SK-N-MC (cell line): ENCODE results near the gene PFKFB3.
"Not testable (repeated sequence)": the region's sequence is repeated elsewhere in the genome, so short reads cannot be mapped to it uniquely, and the experiment has no call there.

ENCODE experiments used
- DNase-seq: peaks from one replicate; pipeline ENCODE4 v3.0.0-alpha.2; 2011; ENCODE audit warnings: low read depth, low spot score
- H3K27ac ChIP-seq: fragments of 200-600 bp; sonication (generic); 2 replicates; pipeline ENCODE4 v1.5.1; 2016; ENCODE audit warnings: mixed run types
- H3K36me3 ChIP-seq: fragments of 200-600 bp; sonication (generic); 2 replicates; pipeline ENCODE4 v1.6.1; 2017; ENCODE audit warnings: antibody characterized with exemption, low read length, mixed read lengths; ENCODE audit not compliant: insufficient read depth
- H3K4me3 ChIP-seq: fragments of 200-600 bp; sonication (generic); 2 replicates; pipeline ENCODE4 v1.5.1; 2016
- H3K9ac ChIP-seq: fragments of 200-600 bp; sonication (generic); 2 replicates; pipeline ENCODE4 v1.8.0; 2017; ENCODE audit warnings: mixed run types, mixed read lengths; ENCODE audit not compliant: insufficient read length
- H3K9me3 ChIP-seq: fragments of 200-600 bp; sonication (generic); 2 replicates; pipeline ENCODE4 v1.6.1; 2017; ENCODE audit warnings: low read depth, mild to moderate bottlenecking, antibody characterized with exemption, low read length, moderate library complexity, mixed read lengths
- EZH2 ChIP-seq: fragments of 200-600 bp; sonication (generic); IDR thresholded peaks from one replicate; pipeline ENCODE4 v1.6.1; 2017; ENCODE audit warnings: antibody characterized with exemption
- FOXP2 ChIP-seq: optimal IDR thresholded peaks from 2 replicates; pipeline ENCODE3; 2011; ENCODE audit warnings: mild to moderate bottlenecking, moderate library complexity; ENCODE audit not compliant: insufficient read depth; ENCODE audit errors: extremely low read length, control extremely low read depth
- POLR2AphosphoS5 ChIP-seq: IDR thresholded peaks from 2 replicates; pipeline ENCODE4 v1.6.1; 2012; ENCODE audit warnings: mild to moderate bottlenecking, low read depth, low read length, borderline replicate concordance

PFKFB3 gene

DNA sequence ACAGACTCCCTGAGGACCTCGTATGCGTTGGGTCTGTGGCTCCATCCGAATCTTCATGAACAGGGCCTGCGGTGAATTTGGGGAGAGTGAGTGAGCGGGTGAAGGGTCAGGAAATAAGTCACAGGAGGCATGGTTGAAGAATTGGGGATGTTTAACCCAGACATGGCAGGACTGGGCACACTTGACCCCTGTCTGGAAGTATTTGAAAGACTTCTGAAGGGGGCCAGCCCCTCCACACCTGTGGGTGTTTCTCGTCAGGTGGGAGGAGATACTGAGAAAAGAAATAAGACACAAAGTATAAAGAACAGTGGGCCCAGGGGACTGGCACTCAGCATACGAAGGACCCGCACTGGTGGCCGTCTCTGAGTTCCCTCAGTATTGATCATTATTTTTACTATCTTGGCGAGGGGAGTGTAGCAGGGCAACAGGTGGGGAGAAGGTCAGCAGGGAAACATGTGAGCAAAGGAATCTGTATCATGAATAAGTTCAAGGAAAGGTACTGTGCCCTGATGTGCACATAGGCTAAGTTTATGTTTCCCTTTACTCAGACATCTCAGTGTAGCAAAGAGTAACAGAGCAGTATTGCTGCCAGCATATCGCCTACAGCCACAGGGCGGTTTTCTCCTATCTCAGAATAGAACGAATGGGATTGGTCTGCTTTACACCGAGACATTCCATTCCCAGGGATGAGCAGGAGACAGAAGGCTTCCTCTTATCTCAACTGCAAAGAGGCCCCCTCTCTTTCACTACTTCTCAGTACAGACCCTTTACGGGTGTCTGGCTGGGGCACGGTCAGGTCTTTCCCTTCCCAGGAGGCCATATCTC is 38.2 kb upstream of the PFKFB3 start:
- Histone ChIP-seq H3K27ac (peak overlapping the region; percentile 75), H3K36me3 (no peaks in the 10 kb centered on the region; the same call in 1 of the 2 replicates), H3K9ac (peak overlapping the region; percentile 96), H3K4me3 (peak overlapping the region; percentile 83), H3K9me3 (no peaks in the 10 kb centered on the region)
- TF ChIP-seq EZH2: no peak
- TF ChIP-seq POLR2AphosphoS5: no peak
- TF ChIP-seq FOXP2: no peak
- DNase-seq: no peak

DNA sequence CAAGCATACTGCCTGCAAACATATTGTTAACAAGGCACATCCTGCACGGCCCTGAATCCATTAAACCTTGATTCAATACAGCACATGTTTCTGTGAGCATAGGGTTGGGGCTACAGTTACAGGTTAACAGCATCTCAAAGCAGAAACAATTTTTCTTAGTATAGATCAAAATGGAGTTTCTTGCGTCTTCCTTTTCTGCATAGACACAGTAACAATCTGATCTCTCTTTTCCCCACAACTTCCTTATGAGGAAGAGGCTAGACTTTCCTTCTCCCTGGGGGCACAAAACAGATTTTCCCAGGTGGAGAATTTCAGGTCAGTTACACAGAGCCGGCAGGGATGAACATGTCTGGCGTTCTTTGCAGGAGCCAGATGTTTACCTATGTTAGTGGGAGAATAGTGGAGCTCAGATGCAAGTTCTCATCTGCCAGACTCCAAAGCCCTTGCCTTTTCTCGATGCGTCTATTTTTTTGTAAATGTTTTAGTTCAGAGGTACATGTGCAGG is 37.5 kb upstream of the PFKFB3 start:
- H3K9ac ChIP-seq: no peak overlapping the region
- TF ChIP-seq FOXP2 (no peak), POLR2AphosphoS5 (no peak), EZH2 (no peak)
- H3K9me3 ChIP-seq: no peaks in the 10 kb centered on the region
- no peak for DNase-seq
- H3K27ac ChIP-seq: no peak overlapping the region
- no peak overlapping the region for H3K4me3 ChIP-seq
- no peaks in the 10 kb centered on the region; the same call in 1 of the 2 replicates for H3K36me3 ChIP-seq

GRCh38 chr10:6165933-6166332 is 36.8 kb upstream of the PFKFB3 start:
- not testable (repeated sequence) for H3K9me3 ChIP-seq, H3K36me3 ChIP-seq, H3K4me3 ChIP-seq, H3K27ac ChIP-seq, H3K9ac ChIP-seq, DNase-seq

GRCh38 chr10:6167456-6167855 is 35.3 kb upstream of the PFKFB3 start:
- Histone ChIP-seq H3K36me3 (no peaks in the 10 kb centered on the region; the same call in 1 of the 2 replicates), H3K9me3 (no peaks in the 10 kb centered on the region), H3K9ac (no peak overlapping the region), H3K27ac (no peak overlapping the region), H3K4me3 (no peak overlapping the region)
- TF ChIP-seq POLR2AphosphoS5: no peak
- TF ChIP-seq EZH2: no peak
- no peak for TF ChIP-seq FOXP2
- DNase-seq: no peak

DNA sequence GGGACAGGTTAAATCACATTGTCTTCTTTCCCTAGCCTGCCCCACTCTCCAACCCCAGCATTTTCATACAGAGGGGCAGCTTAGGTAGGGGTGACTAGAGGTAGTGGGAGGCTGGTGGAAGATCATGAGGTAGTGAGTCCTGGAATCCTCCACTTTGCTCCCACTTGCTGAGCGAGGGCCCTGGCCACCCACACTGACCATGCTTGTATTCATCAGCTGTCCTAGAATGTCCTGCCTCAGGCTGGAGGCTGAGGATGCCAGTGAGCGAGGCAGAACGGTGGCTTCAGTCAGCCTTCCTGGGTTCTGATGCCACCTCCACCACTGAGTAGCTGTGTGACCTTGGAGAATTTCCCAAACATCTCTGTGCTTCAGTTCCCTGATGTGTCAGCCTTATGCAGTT is 34.6 kb upstream of the PFKFB3 start:
- DNase-seq: no peak
- Histone ChIP-seq H3K9me3 (no peaks in the 10 kb centered on the region), H3K36me3 (no peaks in the 10 kb centered on the region; the same call in 1 of the 2 replicates), H3K9ac (no peak overlapping the region), H3K4me3 (no peak overlapping the region), H3K27ac (no peak overlapping the region)
- no peak for TF ChIP-seq FOXP2

DNA sequence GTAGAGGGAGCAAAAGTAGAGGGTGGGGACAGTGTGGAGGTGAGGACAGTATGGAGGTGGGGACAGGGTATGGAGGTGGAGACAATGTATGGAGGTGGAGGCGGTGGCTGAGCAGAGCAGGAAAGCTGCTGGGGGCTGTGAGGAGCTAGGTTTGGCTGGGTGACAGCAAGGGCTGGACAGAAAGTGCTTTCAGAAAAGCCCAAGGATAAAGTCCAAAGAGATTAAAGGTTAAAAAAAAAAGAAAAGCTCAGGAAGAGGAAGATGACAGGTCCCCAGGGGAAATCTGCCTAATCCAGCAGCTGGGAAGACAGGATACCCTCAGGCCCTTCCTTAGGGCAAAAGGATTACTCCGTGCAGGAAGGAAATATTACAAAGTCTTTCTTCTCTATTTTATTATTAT is 32.1 kb upstream of the PFKFB3 start:
- Histone ChIP-seq H3K9ac (no peak overlapping the region), H3K27ac (no peak overlapping the region), H3K4me3 (no peak overlapping the region), H3K36me3 (no peaks in the 10 kb centered on the region; the same call in 1 of the 2 replicates), H3K9me3 (no peaks in the 10 kb centered on the region)
- TF ChIP-seq POLR2AphosphoS5 (no peak; the same call in 1 of the 2 replicates), EZH2 (no peak)
- no peak for DNase-seq

- TF ChIP-seq EZH2 (no peak), FOXP2 (no peak), POLR2AphosphoS5 (no peak)
- Histone ChIP-seq H3K9me3 (no peaks in the 10 kb centered on the region), H3K4me3 (no peak overlapping the region), H3K36me3 (no peaks in the 10 kb centered on the region), H3K9ac (no peak overlapping the region), H3K27ac (no peak overlapping the region)
- no peak for DNase-seq
Observed at GRCh38 chr10:6171881-6172695, 30.6 kb upstream of the PFKFB3 start.

DNA sequence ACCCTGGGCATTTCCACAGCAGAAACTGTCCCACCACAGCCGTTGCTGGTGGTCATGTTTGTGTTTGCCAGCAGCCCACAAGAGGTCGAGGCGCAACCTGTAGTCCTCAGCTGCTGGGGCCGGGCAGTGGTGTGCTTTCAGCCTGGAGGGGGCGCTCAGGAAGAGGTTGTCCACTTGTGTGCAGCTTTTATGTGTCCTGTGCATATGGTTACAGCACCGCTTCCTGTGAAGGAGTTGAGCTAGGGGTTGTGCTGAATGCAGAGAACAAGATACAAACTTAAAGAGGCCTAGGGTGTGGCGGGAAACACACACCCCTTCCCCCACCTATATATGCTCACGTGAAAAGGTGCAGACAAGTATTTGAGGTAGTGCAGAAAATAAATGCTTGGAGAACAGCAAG is 29.5 kb upstream of the PFKFB3 start:
- Histone ChIP-seq H3K36me3 (no peaks in the 10 kb centered on the region), H3K27ac (no peak overlapping the region), H3K9ac (no peak overlapping the region), H3K4me3 (no peak overlapping the region), H3K9me3 (no peaks in the 10 kb centered on the region)
- no peak for DNase-seq
- TF ChIP-seq POLR2AphosphoS5: no peak
